ENCODE measurements around the gene LRRC61. TPM values are rescaled to one million over a fixed set of nuclear protein-coding genes. Genes with fewer than 3 reads are reported as not detected.

Gene LRRC61
- total and polyA plus RNA-seq, 10 donors = 4.2 to 21.7 (median 11.4) TPM

- Histone ChIP-seq H3K4me3 (no peak overlapping the region), H3K36me3 (no peaks in the 10 kb centered on the region), H3K4me1 (peaks cover 0 to 48% (median 22%) of the 10 kb centered on the region in 6 donors), H3K27me3 (replicated peaks in 1 of 7) (no peaks in the 10 kb centered on the region), H3K9me3 (no peaks in the 10 kb centered on the region), H3K27ac (peak overlapping the region in 7 of 8 donors; percentile 29 to 71 (median 47))
- WGBS, 5 donors = 5 to 9% (median 7%) methylated on average over 9 of the region's 9 CpGs
- TF ChIP-seq, protein P1, sequence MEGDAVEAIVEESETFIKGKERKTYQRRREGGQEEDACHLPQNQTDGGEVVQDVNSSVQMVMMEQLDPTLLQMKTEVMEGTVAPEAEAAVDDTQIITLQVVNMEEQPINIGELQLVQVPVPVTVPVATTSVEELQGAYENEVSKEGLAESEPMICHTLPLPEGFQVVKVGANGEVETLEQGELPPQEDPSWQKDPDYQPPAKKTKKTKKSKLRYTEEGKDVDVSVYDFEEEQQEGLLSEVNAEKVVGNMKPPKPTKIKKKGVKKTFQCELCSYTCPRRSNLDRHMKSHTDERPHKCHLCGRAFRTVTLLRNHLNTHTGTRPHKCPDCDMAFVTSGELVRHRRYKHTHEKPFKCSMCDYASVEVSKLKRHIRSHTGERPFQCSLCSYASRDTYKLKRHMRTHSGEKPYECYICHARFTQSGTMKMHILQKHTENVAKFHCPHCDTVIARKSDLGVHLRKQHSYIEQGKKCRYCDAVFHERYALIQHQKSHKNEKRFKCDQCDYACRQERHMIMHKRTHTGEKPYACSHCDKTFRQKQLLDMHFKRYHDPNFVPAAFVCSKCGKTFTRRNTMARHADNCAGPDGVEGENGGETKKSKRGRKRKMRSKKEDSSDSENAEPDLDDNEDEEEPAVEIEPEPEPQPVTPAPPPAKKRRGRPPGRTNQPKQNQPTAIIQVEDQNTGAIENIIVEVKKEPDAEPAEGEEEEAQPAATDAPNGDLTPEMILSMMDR (IDR thresholded peaks at IDR 0.05 in 8 of 11, conservative IDR thresholded peaks at IDR 0.05 in 3 of 11) = no peak
- TF ChIP-seq POLR2AphosphoS5 (IDR thresholded peaks at IDR 0.05) = no peak
- no peak for TF ChIP-seq POLR2A (IDR thresholded peaks at IDR 0.05)
- intact Hi-C loops (cut with DNase I; ENCODE audit: low total_unique reads) = loop anchor here (2.0 kb wide), 1 partner anchor 64 kb away; no protein-coding TSS in a partner anchor
- peak; percentile 84 for DNase-seq
Measured at GRCh38 chr7:150357270-150357669, 34.1 kb downstream of the LRRC61 start.

DNA sequence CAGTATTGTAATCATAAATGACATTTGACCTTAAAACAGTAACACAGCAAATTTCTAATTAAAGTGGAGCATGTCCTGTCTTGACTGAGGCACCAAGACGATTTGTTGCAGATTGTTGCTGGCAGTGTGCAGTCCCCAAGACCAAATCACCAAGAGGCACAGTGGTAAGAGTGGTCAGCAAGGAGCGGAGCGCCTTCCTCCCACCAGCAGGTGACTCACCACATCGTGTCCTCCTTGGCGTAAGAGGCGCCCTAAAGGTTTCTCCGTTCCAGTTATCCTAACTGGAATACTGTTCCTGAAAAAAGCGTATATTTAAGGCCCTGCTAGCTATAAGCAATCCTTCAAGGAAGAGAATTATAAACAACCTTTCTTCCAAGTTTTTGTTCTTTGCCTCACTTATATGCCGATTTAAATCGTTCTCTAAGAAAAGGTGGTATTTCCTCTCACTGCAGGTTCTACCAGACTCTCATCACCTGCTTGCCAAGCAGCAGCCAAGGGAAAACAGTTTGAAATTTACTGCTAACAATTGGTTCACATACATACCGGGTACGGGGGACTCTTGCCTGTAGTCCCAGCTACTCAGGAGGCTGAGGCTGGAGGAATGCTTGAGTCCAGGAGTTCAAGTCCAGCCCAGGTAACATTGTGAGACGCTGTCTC is 34.7 kb downstream of the LRRC61 start:
- no peak for DNase-seq
- H3K27me3 ChIP-seq (replicated peaks in 1 of 7) = no peaks in the 10 kb centered on the region
- intact Hi-C loops (cut with DNase I; ENCODE audit: low total_unique reads) = loop anchor here (2.0 kb wide), 1 partner anchor 63 kb away; no protein-coding TSS in a partner anchor
- H3K27ac ChIP-seq = peak overlapping the region in 7 of 8 donors; percentile 29 to 71 (median 47)
- H3K4me1 ChIP-seq = peaks cover 0 to 54% (median 22%) of the 10 kb centered on the region in 6 donors
- TF ChIP-seq, protein P1 (IDR thresholded peaks at IDR 0.05 in 8 of 11, conservative IDR thresholded peaks at IDR 0.05 in 3 of 11) = no peak
- no peak for TF ChIP-seq POLR2AphosphoS5 (IDR thresholded peaks at IDR 0.05)
- no peak for TF ChIP-seq POLR2A (IDR thresholded peaks at IDR 0.05)
- no peaks in the 10 kb centered on the region for H3K36me3 ChIP-seq
- no peak overlapping the region for H3K4me3 ChIP-seq
- no peaks in the 10 kb centered on the region for H3K9me3 ChIP-seq
- WGBS, 5 donors = 66 to 73% (median 69%) methylated on average over 13 of the region's 13 CpGs

DNA sequence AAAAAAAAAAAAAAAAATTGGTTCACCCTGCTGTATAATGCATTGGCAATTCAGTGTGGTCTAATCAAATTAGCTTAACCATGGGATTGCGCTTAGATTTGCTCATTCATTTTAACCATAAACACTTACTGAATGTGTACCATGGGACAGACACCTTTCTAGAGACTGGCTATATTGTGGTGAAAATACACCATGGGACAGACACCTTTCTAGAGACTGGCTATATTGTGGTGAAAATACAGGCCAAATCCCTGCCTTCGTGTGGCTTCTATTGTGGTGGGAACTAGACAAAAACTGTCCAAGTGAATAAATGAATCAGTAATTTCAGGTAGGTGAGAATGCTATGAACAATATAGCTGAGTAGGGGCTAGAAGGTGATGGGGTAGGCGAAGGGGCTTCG is 35.3 kb downstream of the LRRC61 start:
- H3K4me1 ChIP-seq = peaks cover 0 to 59% (median 25%) of the 10 kb centered on the region in 6 donors
- 84 to 95% (median 92%) methylated on average over 4 of the region's 4 CpGs for WGBS, 5 donors
- intact Hi-C loops (cut with DNase I; ENCODE audit: low total_unique reads) = no loop called here

More for the DNA sequence above, 35.3 kb downstream of the LRRC61 start:
- no peak for TF ChIP-seq POLR2AphosphoS5 (IDR thresholded peaks at IDR 0.05)
- TF ChIP-seq, protein P1 (IDR thresholded peaks at IDR 0.05 in 8 of 11, conservative IDR thresholded peaks at IDR 0.05 in 3 of 11) = no peak
- no peak for TF ChIP-seq POLR2A (IDR thresholded peaks at IDR 0.05)
- Histone ChIP-seq H3K9me3 (no peaks in the 10 kb centered on the region), H3K27ac (peak overlapping the region in 3 of 8 donors; percentile 11 to 58 (median 43)), H3K4me3 (no peak overlapping the region), H3K27me3 (replicated peaks in 1 of 7) (no peaks in the 10 kb centered on the region), H3K36me3 (no peaks in the 10 kb centered on the region)
- DNase-seq = no peak
